Stimulated activated CD4-positive, alpha-beta T cell treated with anti-CD3 and anti-CD28 coated beads, Interleukin-2, amount 100 ng/mL, for 48 hours (primary cell): Measurements from ENCODE around the gene CRYBB3.
A peak's percentile ranks its signal among the peaks of the same experiment; 100 is the strongest.

Experiments used
- DNase-seq, 2 donors: peaks; one replicate each; pipeline ENCODE4 v3.0.0-alpha.2; 2020

The CRYBB3 gene

GRCh38 chr22:25199731-25200520 lies at the start of gene CRYBB3:
Gene CRYBB3 (plus strand): TSS chr22:25199858. CDS start chr22:25201397, 1,539 bp downstream.
- DNase-seq, result no peak

- no peak for DNase-seq
These were observed 45.5 kb upstream of the CRYBB3 start for GRCh38 chr22:25153961-25154666.

GRCh38 chr22:25154667-25154999 lies 45.0 kb upstream of the CRYBB3 start:
- DNase-seq, result no peak

GRCh38 chr22:25156736-25157135 lies 42.9 kb upstream of the CRYBB3 start:
- DNase-seq, result no peak

- no peak for DNase-seq
These were observed 40.6 kb upstream of the CRYBB3 start for GRCh38 chr22:25159028-25159427.

GRCh38 chr22:25160120-25160996 lies 39.3 kb upstream of the CRYBB3 start:
- DNase-seq, result no peak

GRCh38 chr22:25161017-25161915 lies 38.4 kb upstream of the CRYBB3 start:
- no peak for DNase-seq

GRCh38 chr22:25161916-25162530 lies 37.6 kb upstream of the CRYBB3 start:
- DNase-seq, result no peak

- DNase-seq, result no peak
These were observed 37.1 kb upstream of the CRYBB3 start for GRCh38 chr22:25162561-25162960.

GRCh38 chr22:25165785-25166184 lies 33.9 kb upstream of the CRYBB3 start:
- no peak for DNase-seq

GRCh38 chr22:25166266-25167040 lies 33.2 kb upstream of the CRYBB3 start:
- DNase-seq, result no peak

GRCh38 chr22:25167082-25167481 lies 32.6 kb upstream of the CRYBB3 start:
- DNase-seq, result no peak

- DNase-seq, result no peak
These were observed 31.6 kb upstream of the CRYBB3 start for GRCh38 chr22:25167834-25168601.

GRCh38 chr22:25169278-25170031 lies 30.2 kb upstream of the CRYBB3 start:
- no peak for DNase-seq

- no peak for DNase-seq
These were observed 29.2 kb upstream of the CRYBB3 start for GRCh38 chr22:25170426-25170980.

- peak; percentile 11 to 19 for DNase-seq
These were observed 27.5 kb upstream of the CRYBB3 start for GRCh38 chr22:25172153-25172552.

GRCh38 chr22:25174156-25174887 lies 25.3 kb upstream of the CRYBB3 start:
- no peak for DNase-seq

GRCh38 chr22:25174888-25175411 lies 24.7 kb upstream of the CRYBB3 start:
- no peak for DNase-seq
